HTR-8/SVneo (cell line): Measurements from ENCODE around the gene KLHDC4.
"Not testable (repeated sequence)": the region's sequence is repeated elsewhere in the genome, so short reads cannot be mapped to it uniquely, and the experiment has no call there.

Experiments used
- DNase-seq: peaks from one replicate; pipeline ENCODE4 v3.0.0; 2011; ENCODE audit warnings: low spot score, mixed read lengths; ENCODE audit not compliant: insufficient read length
- FAIRE-seq: peaks from 2 replicates; lab custom pipeline; 2011; peaks lifted over from hg19 to GRCh38; lab: Jason Lieb, UNC

The KLHDC4 gene

GRCh38 chr16:87765776-87766484, at the start of gene KLHDC4:
TSS of gene KLHDC4 (minus strand) at chr16:87765986. CDS start at chr16:87765890, 96 bp downstream.
- FAIRE-seq (no peak), DNase-seq (peak; percentile 95)

DNA sequence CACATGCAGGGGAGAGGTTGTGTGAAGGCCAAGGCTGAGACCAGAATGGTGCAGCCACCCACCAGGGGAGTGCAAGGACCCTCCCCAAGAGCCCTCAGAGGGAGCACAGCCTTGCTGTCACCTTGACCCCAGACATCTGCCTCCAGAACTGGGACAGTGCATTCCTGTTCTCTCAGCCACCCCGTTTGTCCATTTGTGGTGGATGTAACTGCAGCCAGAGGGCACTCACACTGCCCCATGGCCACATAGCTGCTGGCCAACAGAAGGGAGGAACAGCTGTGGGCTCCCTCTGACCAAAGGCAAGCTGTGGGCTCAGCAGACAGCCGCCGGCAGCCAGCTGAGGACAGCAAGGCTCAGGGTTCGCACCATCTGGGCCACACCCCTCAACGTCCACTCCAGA, 49.8 kb upstream of the KLHDC4 start:
- FAIRE-seq = no peak
- DNase-seq = no peak

DNA sequence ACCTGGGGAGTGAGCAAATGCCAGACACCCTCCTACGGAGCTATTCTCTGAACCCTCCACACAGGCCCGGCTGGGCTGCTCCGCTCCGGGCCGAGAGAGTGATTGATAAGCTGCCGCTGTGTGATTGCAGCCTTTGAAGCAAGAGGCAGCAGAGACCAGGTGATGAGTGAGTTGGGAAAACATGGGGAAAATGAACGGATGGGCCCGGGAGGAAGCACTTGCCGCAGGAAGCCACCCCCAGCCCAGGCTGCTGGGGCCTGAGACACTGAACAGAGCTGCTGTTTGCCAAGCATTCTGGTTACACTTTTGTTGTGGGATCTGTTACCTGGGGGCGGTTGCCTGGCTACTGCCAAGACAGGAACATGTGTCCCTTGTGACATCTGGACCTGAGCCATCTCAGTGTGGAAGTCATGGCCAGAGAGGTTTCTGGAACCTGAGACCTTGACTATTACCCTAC, 46.4 kb upstream of the KLHDC4 start:
- no peak for DNase-seq
- no peak for FAIRE-seq

DNA sequence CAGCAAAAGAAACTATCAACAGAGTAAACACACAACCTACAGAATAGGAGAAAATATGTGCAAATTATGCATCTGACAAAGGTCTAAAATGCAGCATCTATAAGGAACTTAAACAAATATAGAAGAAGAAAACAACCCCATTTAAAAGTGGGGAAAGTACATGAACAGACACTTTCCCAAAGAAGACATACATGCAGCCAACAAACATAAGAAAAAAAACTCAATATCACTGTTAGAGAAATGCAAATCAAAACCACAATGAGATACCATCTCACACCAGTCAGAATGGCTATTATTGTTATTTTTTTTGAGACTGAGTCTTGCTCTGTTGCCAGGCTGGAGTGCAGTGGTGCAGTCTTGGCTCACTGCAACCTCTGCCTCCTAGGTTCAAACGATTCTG, 45.7 kb upstream of the KLHDC4 start:
- DNase-seq, FAIRE-seq: not testable (repeated sequence)

DNA sequence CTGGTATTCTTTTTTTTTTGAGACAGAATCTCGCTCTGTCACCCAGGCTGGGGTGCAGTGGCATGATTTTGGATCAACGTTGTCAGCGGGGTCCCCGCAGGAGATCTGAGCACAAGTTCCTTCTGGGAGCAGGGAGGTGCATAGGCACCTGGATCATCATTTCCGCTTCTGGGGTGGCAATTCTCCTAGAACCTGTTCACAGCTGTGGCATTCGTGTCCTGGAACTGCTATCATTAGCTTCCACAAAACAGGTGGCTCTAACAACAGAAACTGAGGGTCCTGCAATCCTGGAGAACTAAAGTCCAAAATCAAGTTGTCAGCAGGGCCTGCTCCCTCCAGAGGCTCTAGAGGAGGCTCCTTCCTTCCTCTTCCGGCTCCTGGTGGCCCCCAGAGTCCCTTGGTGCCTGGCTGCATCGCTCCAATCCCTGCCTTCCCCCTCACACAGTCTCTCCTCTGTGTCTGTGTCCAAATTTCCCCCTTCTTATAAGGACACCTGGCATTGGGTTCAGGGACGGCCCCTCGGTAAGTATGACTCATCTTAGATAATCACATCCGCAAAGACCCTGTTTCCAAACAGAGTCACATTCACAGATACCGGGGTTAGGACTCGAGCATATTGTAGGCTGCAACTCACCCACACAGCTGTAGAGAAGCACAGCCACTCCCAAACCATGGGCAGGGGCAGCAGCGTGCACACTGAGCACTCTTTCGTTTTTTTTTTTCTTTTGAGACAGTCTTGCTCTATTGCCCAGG, 43.5 kb upstream of the KLHDC4 start:
- DNase-seq (peak; percentile 43), FAIRE-seq (peak; percentile 76)

DNA sequence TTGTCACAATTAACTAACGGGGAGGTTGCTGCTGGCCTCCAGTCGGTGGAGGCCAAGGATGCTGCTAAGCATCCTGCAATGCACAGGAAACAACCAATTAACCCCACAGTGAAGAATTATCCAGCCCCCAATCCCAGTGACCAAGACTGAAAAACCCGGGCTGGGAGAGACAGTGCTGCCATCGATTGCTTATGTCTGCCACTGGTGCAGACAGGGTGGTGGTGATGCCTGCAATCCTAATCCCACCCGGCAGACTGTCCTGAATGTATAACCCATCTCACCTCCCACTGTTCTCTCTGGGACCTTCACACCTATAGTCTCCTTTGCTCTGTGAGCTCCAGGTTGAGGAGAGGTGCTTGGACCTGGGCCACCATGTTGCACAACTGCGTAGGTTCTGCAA, 42.3 kb upstream of the KLHDC4 start:
- FAIRE-seq = no peak

GRCh38 chr16:87806641-87807546, 41.1 kb upstream of the KLHDC4 start:
- DNase-seq = peak; percentile 85
- FAIRE-seq = peak; percentile 90

More for the DNA sequence above, 42.3 kb upstream of the KLHDC4 start:
- no peak for DNase-seq

GRCh38 chr16:87806261-87806640, 40.5 kb upstream of the KLHDC4 start:
- FAIRE-seq (peak; percentile 89), DNase-seq (no peak)

GRCh38 chr16:87803385-87803784, 37.6 kb upstream of the KLHDC4 start:
- no peak for FAIRE-seq

GRCh38 chr16:87802670-87803069, 36.9 kb upstream of the KLHDC4 start:
- DNase-seq = no peak
- peak; percentile 9 for FAIRE-seq

More at GRCh38 chr16:87803385-87803784, 37.6 kb upstream of the KLHDC4 start:
- no peak for DNase-seq

GRCh38 chr16:87801679-87802259, 36.0 kb upstream of the KLHDC4 start:
- no peak for FAIRE-seq
- no peak for DNase-seq

DNA sequence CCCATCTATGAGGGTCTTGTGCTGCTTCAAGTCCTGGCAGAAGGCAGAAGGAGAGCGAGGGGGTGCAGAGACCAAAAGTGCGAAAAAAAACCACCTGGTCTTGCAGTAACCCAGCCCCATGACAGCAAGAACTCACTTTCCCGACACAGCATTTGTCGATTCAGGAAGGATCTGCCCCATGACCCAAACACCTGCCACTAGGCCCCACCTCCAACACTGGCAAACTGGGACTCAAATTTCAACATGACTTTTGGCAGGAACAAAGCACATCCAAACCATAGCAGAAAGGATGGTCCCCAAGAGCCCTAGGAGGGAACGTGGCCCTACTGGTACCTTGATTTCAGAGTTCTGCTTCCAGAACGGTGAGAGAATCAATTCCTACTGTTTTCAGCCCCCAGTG, 34.7 kb upstream of the KLHDC4 start:
- no peak for FAIRE-seq
- no peak for DNase-seq

- FAIRE-seq = no peak
These were observed 29.6 kb upstream of the KLHDC4 start for GRCh38 chr16:87795336-87795735.

GRCh38 chr16:87794485-87795078, 28.8 kb upstream of the KLHDC4 start:
- DNase-seq (no peak), FAIRE-seq (peak; percentile 16)

More at GRCh38 chr16:87795336-87795735, 29.6 kb upstream of the KLHDC4 start:
- DNase-seq = no peak

- FAIRE-seq (no peak), DNase-seq (no peak)
These were observed 26.4 kb upstream of the KLHDC4 start for GRCh38 chr16:87792205-87792565.

DNA sequence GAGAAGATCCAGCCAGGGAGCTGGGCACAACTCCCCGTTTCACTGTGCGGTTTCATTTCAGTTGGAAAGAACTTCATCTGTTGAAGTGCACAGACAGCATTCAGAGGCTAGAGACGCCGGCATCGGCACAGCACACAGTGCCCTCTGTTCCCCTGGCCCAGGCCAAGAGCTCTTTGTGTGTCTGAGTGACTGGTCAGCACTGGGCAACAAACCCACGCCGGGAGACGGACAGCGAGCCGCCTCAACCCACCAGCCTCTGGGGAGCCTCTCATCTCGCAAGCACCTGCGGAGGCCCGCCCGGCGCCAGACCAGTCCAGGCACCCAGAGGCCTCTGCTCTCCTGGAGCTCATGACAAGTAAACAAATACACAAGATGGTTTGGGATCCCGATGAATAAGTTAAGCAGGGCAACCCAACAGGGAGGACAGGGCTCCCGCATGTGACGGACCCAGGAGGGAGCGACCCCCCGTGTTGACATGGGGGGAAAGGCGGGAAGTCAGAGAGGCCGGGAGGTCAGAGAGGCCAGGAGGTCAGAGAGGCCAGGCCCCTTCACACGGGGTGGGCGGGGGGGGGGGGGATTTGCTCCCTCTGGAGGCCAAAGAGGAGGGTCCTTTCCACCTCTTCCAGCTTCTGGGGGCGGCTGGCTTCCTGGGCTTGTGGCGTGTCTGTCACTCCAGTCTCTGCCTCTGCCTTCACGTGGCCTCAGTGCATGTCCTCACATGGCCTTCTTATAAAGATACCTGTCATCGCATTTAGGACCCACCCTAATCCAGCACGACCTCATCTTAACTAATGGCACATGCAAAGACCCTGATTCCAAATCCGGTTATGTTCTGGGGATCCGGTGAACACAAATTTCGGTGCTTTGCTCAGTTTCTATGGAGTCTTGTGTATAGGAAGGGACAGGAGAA, 25.8 kb upstream of the KLHDC4 start:
- DNase-seq (no peak), FAIRE-seq (no peak)

DNA sequence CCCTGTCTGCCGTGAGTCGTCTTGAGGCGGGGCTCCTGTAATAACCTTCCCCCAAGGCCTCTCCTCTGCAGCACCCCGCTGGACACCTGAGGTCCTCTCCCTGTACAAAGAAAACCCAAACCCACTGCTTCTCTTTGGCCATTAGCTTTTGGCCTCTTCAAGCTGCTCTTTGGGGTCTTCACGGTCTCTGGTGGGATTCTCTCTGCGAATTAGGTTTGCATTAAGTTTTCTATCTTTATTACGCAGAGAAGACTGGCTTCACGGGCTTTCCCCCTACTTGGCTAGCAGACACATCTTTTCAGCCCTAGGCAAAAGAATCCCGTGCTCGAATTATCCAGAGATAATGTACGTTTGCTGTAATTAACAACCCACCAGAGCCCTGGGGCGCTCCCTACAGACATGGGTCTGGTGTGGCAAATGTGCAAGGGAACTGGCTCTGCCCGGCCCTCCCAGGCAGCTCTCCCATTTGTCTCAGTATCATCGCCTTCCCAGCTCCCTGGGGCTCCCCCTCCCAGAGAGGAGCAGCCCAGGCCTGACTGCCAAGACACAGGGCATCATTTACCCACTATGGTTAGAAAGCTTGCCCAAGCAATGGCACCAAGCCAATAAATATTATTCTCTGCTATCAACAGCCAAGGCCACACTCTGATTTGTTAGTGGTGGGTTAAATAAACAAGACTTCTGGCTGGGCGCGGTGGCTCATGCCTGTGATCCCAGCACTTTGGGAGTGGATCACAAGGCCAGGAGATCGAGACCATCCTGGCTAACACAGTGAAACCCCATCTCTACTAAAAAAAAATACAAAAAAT, 24.7 kb upstream of the KLHDC4 start:
- FAIRE-seq (no peak), DNase-seq (peak; percentile 25)
